IMR-90 (cell line): ENCODE results near the gene TMEM38A. TPM values are rescaled to one million over a fixed set of nuclear protein-coding genes. Genes with fewer than 3 reads are reported as not detected.
"Not testable (repeated sequence)": the region's sequence is repeated elsewhere in the genome, so short reads cannot be mapped to it uniquely, and the experiment has no call there.

Source experiments
- ATAC-seq: fragments of 200-7000 bp; cut with Tn5 transposase; 2 replicates; pipeline ENCODE4 v1.9.1; 2020; ENCODE audit warnings: low read depth, mild to moderate bottlenecking, moderate library complexity
- BruUV-seq: library from RNA; stranded (reverse); fragments of 400-500 nt; replicated peaks from 2 replicates; lab custom pipeline; 2021; lab: Mats Ljungman, UMichigan
- CTCF ChIA-PET: fragments of 300-600 bp; formaldehyde crosslinking; extraction: SDS; loops from one replicate; lab custom pipeline; 2021; ENCODE audit warnings: antibody characterized with exemption; lab: Yijun Ruan, JAX
- POLR2A ChIA-PET: fragments of 300-600 bp; sonication (Branson Sonifier 250); formaldehyde crosslinking; loops from one replicate; lab custom pipeline; 2022; ENCODE audit warnings: antibody characterized with exemption; ENCODE audit not compliant: unreplicated experiment; lab: Charles Lee
- DNase-seq: peaks from one replicate; pipeline ENCODE4 v3.0.0; 2013
- H2AFZ ChIP-seq: replicated peaks from 2 replicates; pipeline ENCODE3; 2013; ENCODE audit warnings: low read length, mild to moderate bottlenecking; ENCODE audit not compliant: poor library complexity
- H2AK5ac ChIP-seq: 2 replicates; pipeline ENCODE4 v1.6.1; 2013; ENCODE audit warnings: low read depth, low read length, inconsistent platforms
- H2AK9ac ChIP-seq: replicated peaks from 2 replicates; pipeline ENCODE3; 2013; ENCODE audit warnings: mild to moderate bottlenecking, low read depth, low read length, moderate library complexity; ENCODE audit not compliant: poor library complexity
- H2BK120ac ChIP-seq: 2 replicates; pipeline ENCODE4 v1.6.1; 2013; ENCODE audit warnings: low read depth, low read length, inconsistent platforms
- H2BK15ac ChIP-seq: 3 replicates; pipeline ENCODE4 v1.6.1; 2013; ENCODE audit warnings: low read depth, low read length, inconsistent platforms
- H2BK20ac ChIP-seq: 2 replicates; pipeline ENCODE4 v1.6.1; 2013; ENCODE audit warnings: low read depth, mild to moderate bottlenecking, inconsistent platforms, low read length, moderate library complexity
- H2BK5ac ChIP-seq: 2 replicates; pipeline ENCODE4 v1.6.1; 2013; ENCODE audit warnings: mild to moderate bottlenecking, low read depth, low read length, inconsistent platforms; ENCODE audit not compliant: poor library complexity, severe bottlenecking
- H3K14ac ChIP-seq: replicated peaks from 2 replicates; pipeline ENCODE4 v1.6.1; 2013; ENCODE audit warnings: low read depth, low read length, inconsistent platforms
- H3K18ac ChIP-seq: 2 replicates; pipeline ENCODE4 v1.6.1; 2013; ENCODE audit warnings: low read depth, low read length, control low read depth
- H3K23ac ChIP-seq: 2 replicates; pipeline ENCODE4 v1.6.1; 2013; ENCODE audit warnings: low read depth, low read length, inconsistent platforms
- H3K27ac ChIP-seq: 2 replicates; pipeline ENCODE4 v1.5.1; 2013; ENCODE audit warnings: mild to moderate bottlenecking, control low read depth, low read length; ENCODE audit not compliant: insufficient read depth
- H3K27me3 ChIP-seq: 2 replicates; pipeline ENCODE4 v1.6.1; 2013; ENCODE audit warnings: low read length; ENCODE audit not compliant: control insufficient read depth, insufficient read depth
- H3K36me3 ChIP-seq: 2 replicates; pipeline ENCODE4 v1.6.1; 2013; ENCODE audit warnings: low read length, mixed read lengths; ENCODE audit not compliant: control insufficient read depth, insufficient read depth
- H3K4ac ChIP-seq: 2 replicates; pipeline ENCODE4 v1.6.1; 2013; ENCODE audit warnings: low read depth, low read length, inconsistent platforms
- H3K4me1 ChIP-seq: 2 replicates; pipeline ENCODE4 v1.6.1; 2013; ENCODE audit warnings: low read length, mixed read lengths; ENCODE audit not compliant: control insufficient read depth, insufficient read depth
- H3K4me2 ChIP-seq: 2 replicates; pipeline ENCODE4 v1.6.1; 2013; ENCODE audit warnings: low read depth, mild to moderate bottlenecking, control low read depth, low read length, moderate library complexity
- H3K4me3 ChIP-seq: 2 replicates; pipeline ENCODE4 v1.5.1; 2013; ENCODE audit warnings: low read depth, mild to moderate bottlenecking, control low read depth, low read length, moderate library complexity; ENCODE audit not compliant: insufficient read depth
- H3K56ac ChIP-seq: 2 replicates; pipeline ENCODE4 v1.6.1; 2013; ENCODE audit warnings: low read length, inconsistent platforms; ENCODE audit not compliant: insufficient read depth; ENCODE audit errors: extremely low read depth
- H3K79me1 ChIP-seq, 2 experiments: 2 replicates each; pipeline ENCODE4 v1.6.1; 2013; ENCODE audit warnings: low read length in 2 of 2, inconsistent platforms in 1 of 2, low read depth in 1 of 2
- H3K9ac ChIP-seq: 2 replicates; pipeline ENCODE4 v1.6.1; 2013; ENCODE audit warnings: low read depth, low read length, control low read depth
- H3K9me1 ChIP-seq: 2 replicates; pipeline ENCODE4 v1.6.1; 2013; ENCODE audit warnings: low read length, inconsistent platforms; ENCODE audit not compliant: insufficient read depth
- H3K9me3 ChIP-seq: 2 replicates; pipeline ENCODE4 v1.6.1; 2013; ENCODE audit warnings: low read length; ENCODE audit not compliant: control insufficient read depth, insufficient read depth
- H4K20me1 ChIP-seq: 2 replicates; pipeline ENCODE4 v1.6.1; 2013; ENCODE audit warnings: low read length, inconsistent platforms; ENCODE audit not compliant: insufficient read depth
- H4K5ac ChIP-seq: 2 replicates; pipeline ENCODE4 v1.6.1; 2013; ENCODE audit warnings: mild to moderate bottlenecking, low read depth, low read length, control low read depth
- H4K8ac ChIP-seq, 2 experiments: 2 replicates each; pipeline ENCODE4 v1.6.1; 2013; ENCODE audit warnings: low read depth in 2 of 2, low read length in 2 of 2, control low read depth in 1 of 2, inconsistent platforms in 1 of 2
- H4K91ac ChIP-seq: 2 replicates; pipeline ENCODE4 v1.6.1; 2013; ENCODE audit warnings: low read depth, low read length, inconsistent platforms; ENCODE audit not compliant: insufficient read depth
- WGBS, 2 experiments: methylation state at CpG; one replicate each; pipeline versions ENCODE4 v1.1.5 to v1.1.7; 2013; ENCODE audit warnings: missing lambda C conversion rate in 2 of 2; ENCODE audit not compliant: insufficient read length in 1 of 2; ENCODE audit errors: extremely low coverage in 2 of 2; 5-methylcytosine and 5-hydroxymethylcytosine counted together
- dilution Hi-C: fragments of 300-500 bp; cut with HindIII; formaldehyde crosslinking; loops from one replicate; pipeline ENCODE4 v1.14.3; 2018; ENCODE audit warnings: low sequenced_read_pairs; ENCODE audit not compliant: unreplicated experiment
- in situ Hi-C: fragments of 300-500 bp; cut with MboI; formaldehyde crosslinking; loops from 3 replicates; pipeline ENCODE4 v1.14.3; 2019; ENCODE audit warnings: low sequenced_read_pairs, inconsistent platforms, mixed read lengths
- intact Hi-C: fragments of 100-400 bp; cut with micrococcal nuclease; formaldehyde crosslinking; loops from 2 replicates; pipeline ENCODE4 v1.10.0; 2022
- polyA plus RNA-seq, 3 experiments: library from polyadenylated mRNA; depleted of rRNA; stranded (reverse); fragments of >200 nt; gene quantifications; 2 replicates each; pipeline ENCODE4 v1.2.3, GENCODE V29; 2012; ENCODE audit warnings: low replicate concordance in 1 of 3
- total RNA-seq: library from RNA; depleted of rRNA; stranded (reverse); fragments of >200 nt; gene quantifications from 2 replicates; pipeline ENCODE4 v1.2.3, GENCODE V29; 2012

The TMEM38A gene
- total and polyA plus RNA-seq, 2 of the 4 experiments (the other 2 are of a cell fraction) = 1.3 to 2.0 TPM

DNA sequence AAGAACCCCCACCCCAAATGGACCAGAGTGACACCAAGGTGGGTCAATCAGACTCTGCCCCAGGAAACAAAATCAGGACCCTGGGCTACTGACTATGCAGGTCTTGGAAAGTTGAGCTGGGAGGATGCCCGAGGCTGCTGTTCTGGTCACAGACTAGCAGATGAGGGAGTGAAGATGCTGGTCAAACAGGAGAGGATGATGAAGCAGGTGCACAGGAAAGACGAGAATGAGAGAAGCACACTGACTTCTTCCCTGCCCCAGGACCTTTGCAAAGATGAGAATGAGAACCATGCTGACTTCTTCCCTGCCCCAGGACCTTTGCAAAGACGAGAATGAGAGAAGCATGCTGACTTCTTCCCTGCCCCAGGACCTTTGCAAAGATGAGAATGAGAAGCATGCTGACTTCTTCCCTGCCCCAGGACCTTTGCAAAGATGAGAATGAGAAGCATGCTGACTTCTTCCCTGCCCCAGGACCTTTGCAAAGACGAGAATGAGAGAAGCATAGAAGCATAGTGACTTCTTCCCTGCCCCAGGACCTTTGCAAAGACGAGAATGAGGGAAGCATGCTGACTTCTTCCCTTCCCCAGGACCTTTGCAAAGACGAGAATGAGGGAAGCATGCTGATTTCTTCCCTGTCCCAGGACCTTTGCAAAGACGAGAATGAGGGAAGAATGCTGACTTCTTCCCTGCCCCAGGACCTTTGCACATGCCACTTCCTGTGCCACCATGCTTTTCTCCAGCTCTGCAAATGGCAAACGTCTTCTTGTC lies 9.3 kb upstream of the TMEM38A start:
- H3K4me2 ChIP-seq, ATAC-seq, H2BK5ac ChIP-seq, H3K27ac ChIP-seq, H3K27me3 ChIP-seq, in situ Hi-C loops, POLR2A ChIA-PET, H3K23ac ChIP-seq, intact Hi-C loops, H3K14ac ChIP-seq, BruUV-seq, H3K18ac ChIP-seq, H2AFZ ChIP-seq, H3K9ac ChIP-seq, H3K4ac ChIP-seq, DNase-seq, CTCF ChIA-PET, H2BK20ac ChIP-seq, H3K56ac ChIP-seq, H2AK9ac ChIP-seq, H3K9me3 ChIP-seq, H4K8ac ChIP-seq, dilution Hi-C loops, H3K4me1 ChIP-seq, H2BK15ac ChIP-seq, H4K5ac ChIP-seq, H2AK5ac ChIP-seq, H4K91ac ChIP-seq, H3K4me3 ChIP-seq, H2BK120ac ChIP-seq: not testable (repeated sequence)
- Histone ChIP-seq H4K20me1 (peaks cover 25% of the 10 kb centered on the region; the same call in 1 of the 2 replicates), H3K9me1 (peaks cover 19% of the 10 kb centered on the region), H3K36me3 (peaks cover 59% of the 10 kb centered on the region), H3K79me1 (peaks cover 45 to 58% of the 10 kb centered on the region in 2 experiments)
- WGBS, 2 experiments = 100% methylated on average over 1 of the region's 8 CpGs; no CpG with 5 or more reads in 1 of the 2 experiments
